H1 (cell line): ENCODE results near the gene LYPD6B. TPM values are rescaled to one million over a fixed set of nuclear protein-coding genes. Genes with fewer than 3 reads are reported as not detected.

ENCODE experiments used
- CBX8 ChIP-seq: fragments of 300-800, 300-1000 bp; sonication (generic); IDR thresholded peaks from 2 replicates; pipeline ENCODE4 v1.7.1; 2016; ENCODE audit warnings: low read depth, low read length, borderline replicate concordance
- EP300 ChIP-seq, 2 experiments: IDR thresholded peaks; 1 replicate in 1 of 2; 2 replicates in 1 of 2; pipeline ENCODE4 v1.6.1; 2011 to 2012; ENCODE audit warnings: low read depth in 2 of 2, low read length in 2 of 2, mild to moderate bottlenecking in 2 of 2, borderline replicate concordance in 1 of 2, inconsistent platforms in 1 of 2, moderate library complexity in 1 of 2
- HDAC2 ChIP-seq, 2 experiments: fragments of 300-600 bp in 1 of 2; sonication (generic) in 1 of 2; IDR thresholded peaks; 2 replicates each; pipeline ENCODE4 v1.6.1; 2011 to 2012; ENCODE audit warnings: low read depth in 2 of 2, low read length in 2 of 2, mild to moderate bottlenecking in 2 of 2, moderate library complexity in 2 of 2, borderline replicate concordance in 1 of 2, inconsistent platforms in 1 of 2
- KDM5A ChIP-seq: fragments of 200-600 bp; IDR thresholded peaks from 2 replicates; pipeline ENCODE4 v1.7.1; 2012; ENCODE audit warnings: mild to moderate bottlenecking, low read length, inconsistent platforms, mixed read lengths
- NRF1 ChIP-seq: IDR thresholded peaks from 2 replicates; pipeline ENCODE4 v1.6.1; 2011; ENCODE audit warnings: mild to moderate bottlenecking, low read depth, low read length, improper control_type of control experiment
- PHF8 ChIP-seq: fragments of 200-600 bp; sonication (generic); conservative IDR thresholded peaks from 2 replicates; pipeline ENCODE4 v1.7.1; 2012; ENCODE audit warnings: low read depth, mild to moderate bottlenecking, inconsistent platforms, low read length, moderate library complexity
- RFX5 ChIP-seq: IDR thresholded peaks from 2 replicates; pipeline ENCODE4 v1.6.1; 2011; ENCODE audit warnings: low read depth, low read length, improper control_type of control experiment, borderline replicate concordance
- polyA plus RNA-seq, 7 experiments: library from polyadenylated mRNA; depleted of rRNA in 3 of 7; stranded (reverse) in 5 of 7; unstranded in 2 of 7; fragments of >200 nt in 5 of 7; fragments of 200-250 nt in 2 of 7; gene quantifications; 1 replicate in 5 of 7; 2 replicates in 1 of 7; 4 replicates in 1 of 7; pipeline versions ENCODE4 v1.2.1 to v1.2.3, GENCODE V29; 2011 to 2013; ENCODE audit warnings: missing spikeins in 2 of 7, mixed read lengths in 2 of 7
- total RNA-seq: library from RNA; stranded (reverse); fragmentation: NEBNext Ultra II Directional; extraction: Animal tissue kit (Norgen Biotek cat#: 25700); gene quantifications from 2 replicates; pipeline ENCODE4 v1.2.1, GENCODE V29; 2021
- TF ChIP-seq, protein P1 (sequence below): fragments of 300-600 bp; sonication (generic); IDR thresholded peaks from 2 replicates; pipeline ENCODE4 v1.7.1; 2012; ENCODE audit warnings: low read length, moderate library complexity, mild to moderate bottlenecking, inconsistent platforms; ENCODE audit not compliant: insufficient replicate concordance
- TF ChIP-seq, protein P2 (sequence below): IDR thresholded peaks from 2 replicates; pipeline ENCODE4 v1.6.1; 2012; ENCODE audit warnings: inconsistent platforms

Gene LYPD6B
- total and polyA plus RNA-seq, 2 of the 8 experiments (the other 6 are each of a cell fraction or from before 2014, with no cell fraction given) = 2.2 to 3.5 TPM

DNA sequence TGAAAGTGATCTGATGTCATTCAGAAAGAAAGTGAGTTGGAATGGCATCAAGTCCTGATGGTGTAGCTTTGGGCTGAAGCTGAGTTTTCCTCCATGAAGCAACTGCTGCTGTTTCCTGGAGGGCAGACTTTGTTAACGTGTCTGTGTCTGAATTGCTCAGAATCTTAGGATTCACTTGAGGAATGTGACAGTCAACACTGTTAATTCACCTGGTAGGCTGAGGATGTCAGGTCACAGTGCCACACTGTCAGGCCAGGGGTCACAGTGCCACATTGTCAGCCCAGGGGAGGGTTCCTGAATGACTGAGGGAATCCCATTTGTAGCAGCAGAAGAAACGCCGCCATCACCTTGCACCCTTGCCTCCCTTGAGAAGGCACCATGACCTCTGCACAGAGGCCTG, 39.4 kb downstream of the LYPD6B start (continued):
- TF ChIP-seq, protein P1, sequence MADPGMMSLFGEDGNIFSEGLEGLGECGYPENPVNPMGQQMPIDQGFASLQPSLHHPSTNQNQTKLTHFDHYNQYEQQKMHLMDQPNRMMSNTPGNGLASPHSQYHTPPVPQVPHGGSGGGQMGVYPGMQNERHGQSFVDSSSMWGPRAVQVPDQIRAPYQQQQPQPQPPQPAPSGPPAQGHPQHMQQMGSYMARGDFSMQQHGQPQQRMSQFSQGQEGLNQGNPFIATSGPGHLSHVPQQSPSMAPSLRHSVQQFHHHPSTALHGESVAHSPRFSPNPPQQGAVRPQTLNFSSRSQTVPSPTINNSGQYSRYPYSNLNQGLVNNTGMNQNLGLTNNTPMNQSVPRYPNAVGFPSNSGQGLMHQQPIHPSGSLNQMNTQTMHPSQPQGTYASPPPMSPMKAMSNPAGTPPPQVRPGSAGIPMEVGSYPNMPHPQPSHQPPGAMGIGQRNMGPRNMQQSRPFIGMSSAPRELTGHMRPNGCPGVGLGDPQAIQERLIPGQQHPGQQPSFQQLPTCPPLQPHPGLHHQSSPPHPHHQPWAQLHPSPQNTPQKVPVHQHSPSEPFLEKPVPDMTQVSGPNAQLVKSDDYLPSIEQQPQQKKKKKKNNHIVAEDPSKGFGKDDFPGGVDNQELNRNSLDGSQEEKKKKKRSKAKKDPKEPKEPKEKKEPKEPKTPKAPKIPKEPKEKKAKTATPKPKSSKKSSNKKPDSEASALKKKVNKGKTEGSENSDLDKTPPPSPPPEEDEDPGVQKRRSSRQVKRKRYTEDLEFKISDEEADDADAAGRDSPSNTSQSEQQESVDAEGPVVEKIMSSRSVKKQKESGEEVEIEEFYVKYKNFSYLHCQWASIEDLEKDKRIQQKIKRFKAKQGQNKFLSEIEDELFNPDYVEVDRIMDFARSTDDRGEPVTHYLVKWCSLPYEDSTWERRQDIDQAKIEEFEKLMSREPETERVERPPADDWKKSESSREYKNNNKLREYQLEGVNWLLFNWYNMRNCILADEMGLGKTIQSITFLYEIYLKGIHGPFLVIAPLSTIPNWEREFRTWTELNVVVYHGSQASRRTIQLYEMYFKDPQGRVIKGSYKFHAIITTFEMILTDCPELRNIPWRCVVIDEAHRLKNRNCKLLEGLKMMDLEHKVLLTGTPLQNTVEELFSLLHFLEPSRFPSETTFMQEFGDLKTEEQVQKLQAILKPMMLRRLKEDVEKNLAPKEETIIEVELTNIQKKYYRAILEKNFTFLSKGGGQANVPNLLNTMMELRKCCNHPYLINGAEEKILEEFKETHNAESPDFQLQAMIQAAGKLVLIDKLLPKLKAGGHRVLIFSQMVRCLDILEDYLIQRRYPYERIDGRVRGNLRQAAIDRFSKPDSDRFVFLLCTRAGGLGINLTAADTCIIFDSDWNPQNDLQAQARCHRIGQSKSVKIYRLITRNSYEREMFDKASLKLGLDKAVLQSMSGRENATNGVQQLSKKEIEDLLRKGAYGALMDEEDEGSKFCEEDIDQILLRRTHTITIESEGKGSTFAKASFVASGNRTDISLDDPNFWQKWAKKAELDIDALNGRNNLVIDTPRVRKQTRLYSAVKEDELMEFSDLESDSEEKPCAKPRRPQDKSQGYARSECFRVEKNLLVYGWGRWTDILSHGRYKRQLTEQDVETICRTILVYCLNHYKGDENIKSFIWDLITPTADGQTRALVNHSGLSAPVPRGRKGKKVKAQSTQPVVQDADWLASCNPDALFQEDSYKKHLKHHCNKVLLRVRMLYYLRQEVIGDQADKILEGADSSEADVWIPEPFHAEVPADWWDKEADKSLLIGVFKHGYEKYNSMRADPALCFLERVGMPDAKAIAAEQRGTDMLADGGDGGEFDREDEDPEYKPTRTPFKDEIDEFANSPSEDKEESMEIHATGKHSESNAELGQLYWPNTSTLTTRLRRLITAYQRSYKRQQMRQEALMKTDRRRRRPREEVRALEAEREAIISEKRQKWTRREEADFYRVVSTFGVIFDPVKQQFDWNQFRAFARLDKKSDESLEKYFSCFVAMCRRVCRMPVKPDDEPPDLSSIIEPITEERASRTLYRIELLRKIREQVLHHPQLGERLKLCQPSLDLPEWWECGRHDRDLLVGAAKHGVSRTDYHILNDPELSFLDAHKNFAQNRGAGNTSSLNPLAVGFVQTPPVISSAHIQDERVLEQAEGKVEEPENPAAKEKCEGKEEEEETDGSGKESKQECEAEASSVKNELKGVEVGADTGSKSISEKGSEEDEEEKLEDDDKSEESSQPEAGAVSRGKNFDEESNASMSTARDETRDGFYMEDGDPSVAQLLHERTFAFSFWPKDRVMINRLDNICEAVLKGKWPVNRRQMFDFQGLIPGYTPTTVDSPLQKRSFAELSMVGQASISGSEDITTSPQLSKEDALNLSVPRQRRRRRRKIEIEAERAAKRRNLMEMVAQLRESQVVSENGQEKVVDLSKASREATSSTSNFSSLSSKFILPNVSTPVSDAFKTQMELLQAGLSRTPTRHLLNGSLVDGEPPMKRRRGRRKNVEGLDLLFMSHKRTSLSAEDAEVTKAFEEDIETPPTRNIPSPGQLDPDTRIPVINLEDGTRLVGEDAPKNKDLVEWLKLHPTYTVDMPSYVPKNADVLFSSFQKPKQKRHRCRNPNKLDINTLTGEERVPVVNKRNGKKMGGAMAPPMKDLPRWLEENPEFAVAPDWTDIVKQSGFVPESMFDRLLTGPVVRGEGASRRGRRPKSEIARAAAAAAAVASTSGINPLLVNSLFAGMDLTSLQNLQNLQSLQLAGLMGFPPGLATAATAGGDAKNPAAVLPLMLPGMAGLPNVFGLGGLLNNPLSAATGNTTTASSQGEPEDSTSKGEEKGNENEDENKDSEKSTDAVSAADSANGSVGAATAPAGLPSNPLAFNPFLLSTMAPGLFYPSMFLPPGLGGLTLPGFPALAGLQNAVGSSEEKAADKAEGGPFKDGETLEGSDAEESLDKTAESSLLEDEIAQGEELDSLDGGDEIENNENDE = no peak
- TF ChIP-seq CBX8 (no peak), NRF1 (no peak), KDM5A (no peak), EP300 (IDR thresholded peaks at IDR 0.05; ENCODE audit: borderline replicate concordance in 1 of 2, low read depth in 2 of 2, low read length in 2 of 2) (no peak), RFX5 (no peak), PHF8 (no peak), HDAC2 (IDR thresholded peaks at IDR 0.05; ENCODE audit: borderline replicate concordance in 1 of 2, low read depth in 2 of 2, low read length in 2 of 2) (no peak)
- TF ChIP-seq, protein P2, sequence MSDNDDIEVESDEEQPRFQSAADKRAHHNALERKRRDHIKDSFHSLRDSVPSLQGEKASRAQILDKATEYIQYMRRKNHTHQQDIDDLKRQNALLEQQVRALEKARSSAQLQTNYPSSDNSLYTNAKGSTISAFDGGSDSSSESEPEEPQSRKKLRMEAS = no peak
